Prostate gland (tissue), 2 donors: ENCODE data around the gene ZNF516. TPM values are rescaled to one million over a fixed set of nuclear protein-coding genes. Genes with fewer than 3 reads are reported as not detected.

Source experiments
- DNase-seq: peaks from one replicate; pipeline ENCODE4 v3.0.0-alpha.2; 2019; ENCODE audit warnings: low spot score
- H3K27ac ChIP-seq, 2 donors: fragments of 200-600 bp; sonication (generic); 2 replicates each; pipeline ENCODE4 v1.5.1; 2017 to 2019
- H3K27me3 ChIP-seq: fragments of 200-600 bp; sonication (generic); replicated peaks from 2 replicates; pipeline ENCODE4 v1.5.1; 2019; ENCODE audit not compliant: insufficient read depth
- H3K36me3 ChIP-seq, 2 donors: fragments of 200-600 bp; sonication (generic); 1 replicate in 1 of 2; 2 replicates in 1 of 2; pipeline versions ENCODE4 v1.5.1 to v1.8.1; 2017 to 2019
- H3K4me1 ChIP-seq: fragments of 200-600 bp; sonication (generic); replicated peaks from 2 replicates; pipeline ENCODE4 v1.5.1; 2019
- H3K4me3 ChIP-seq, 2 donors: fragments of 200-600 bp; sonication (generic); 2 replicates each; pipeline ENCODE4 v1.5.1; 2017 to 2019
- H3K9me3 ChIP-seq: fragments of 200-600 bp; sonication (generic); 2 replicates; pipeline ENCODE4 v1.5.1; 2017
- CTCF ChIP-seq, 4 experiments: fragments of 200-600 bp in 2 of 4; fragments of 450-650 bp in 2 of 4; sonication (generic) in 2 of 4; IDR thresholded peaks; 1 replicate in 3 of 4; 2 replicates in 1 of 4; pipeline ENCODE4 v1.5.1; 2016 to 2019; ENCODE audit warnings: antibody characterized with exemption in 4 of 4, mild to moderate bottlenecking in 2 of 4, moderate library complexity in 2 of 4
- POLR2A ChIP-seq: fragments of 450-650 bp; IDR thresholded peaks from one replicate; pipeline ENCODE4 v1.6.1; 2016; ENCODE audit warnings: antibody characterized with exemption, mild to moderate bottlenecking
- POLR2AphosphoS5 ChIP-seq: sonication (generic); formaldehyde crosslinking; IDR thresholded peaks from one replicate; pipeline ENCODE4 v1.6.1; 2017; ENCODE audit warnings: antibody characterized with exemption
- WGBS: methylation state at CpG from one replicate; pipeline ENCODE4 v1.1.5; 2018; 5-methylcytosine and 5-hydroxymethylcytosine counted together
- intact Hi-C: fragments of 100-400 bp; cut with DNase I; formaldehyde crosslinking; loops from one replicate; pipeline ENCODE4 v1.14.2; 2022
- total RNA-seq, 2 donors: library from RNA; depleted of rRNA; stranded (reverse); fragments of >200 nt; gene quantifications; one replicate each; pipeline ENCODE4 v1.1.0, GENCODE V29; 2016

Gene ZNF516
- total RNA-seq, 2 donors from 2014 or later: 25.0 to 158 TPM

DNA sequence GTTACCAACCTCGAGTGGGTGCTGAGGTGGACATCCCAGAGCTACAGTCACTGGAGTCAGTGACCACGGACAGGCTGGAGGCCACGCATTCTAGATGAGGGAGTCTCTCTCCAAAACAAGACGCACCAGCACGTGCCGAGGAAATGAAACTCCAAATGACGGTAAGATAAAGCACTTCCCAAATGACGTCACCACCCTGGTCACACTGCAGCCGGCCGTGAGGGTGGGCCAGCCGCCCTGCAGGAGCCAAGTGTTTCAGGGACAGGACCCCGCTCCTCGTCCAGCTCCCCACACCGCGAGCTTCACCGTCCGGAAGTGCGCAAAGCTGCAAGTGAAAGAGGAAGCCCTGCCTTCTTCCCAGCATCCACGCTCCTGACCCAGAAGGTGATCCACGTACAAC lies 99.4 kb downstream of the ZNF516 start:
- TF ChIP-seq CTCF (IDR thresholded peaks at IDR 0.05): no peak
- no peak for TF ChIP-seq POLR2A
- TF ChIP-seq POLR2AphosphoS5: no peak
- no peaks in the 10 kb centered on the region for H3K9me3 ChIP-seq
- H3K4me3 ChIP-seq: no peak overlapping the region
- DNase-seq: no peak
- intact Hi-C loops: loop anchor here (5.0 kb wide), 2 partner anchors 292 to 312 kb away; no protein-coding TSS in a partner anchor
- H3K27me3 ChIP-seq: no peaks in the 10 kb centered on the region
- 80% methylated on average over 20 of the region's 20 CpGs for WGBS
- no peak overlapping the region for H3K27ac ChIP-seq
- H3K36me3 ChIP-seq: no peaks in the 10 kb centered on the region
- H3K4me1 ChIP-seq: no peaks in the 10 kb centered on the region

DNA sequence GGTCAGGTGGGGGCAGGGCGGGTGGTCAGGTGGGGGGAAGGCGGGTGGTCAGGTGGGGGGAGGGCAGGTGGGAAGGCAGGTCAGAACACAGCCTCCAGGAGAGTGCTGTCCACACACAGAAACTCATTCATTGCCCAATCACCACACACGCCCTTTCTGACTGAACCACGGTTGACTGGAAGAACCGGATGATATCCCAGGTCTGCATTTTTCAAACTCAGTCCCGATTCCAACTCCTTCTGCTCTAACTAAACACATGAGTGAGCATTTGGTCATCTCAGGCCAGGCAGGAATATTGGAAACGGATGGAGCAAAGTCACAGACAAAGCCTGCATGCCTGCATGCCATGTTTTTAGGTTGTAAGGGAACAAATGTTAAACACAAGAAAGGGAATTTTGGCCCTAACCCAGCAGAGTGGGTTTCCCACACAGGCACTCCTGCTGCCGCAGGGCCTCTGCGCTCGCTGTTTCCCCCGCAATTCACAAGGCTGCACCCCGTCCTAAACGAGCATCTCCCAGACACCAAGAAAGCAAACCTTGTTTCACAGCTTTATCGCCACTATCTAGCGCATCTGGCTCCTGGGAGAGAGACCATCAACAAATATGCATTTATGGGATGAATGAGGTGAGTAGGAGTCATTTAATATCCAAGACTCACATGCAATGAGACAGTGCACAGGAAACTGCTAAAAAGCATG lies 100.1 kb downstream of the ZNF516 start:
- intact Hi-C loops: loop anchor here (5.0 kb wide), 2 partner anchors 292 to 312 kb away; no protein-coding TSS in a partner anchor
- WGBS: 60% methylated on average over 13 of the region's 15 CpGs
- H3K9me3 ChIP-seq: no peaks in the 10 kb centered on the region
- H3K27ac ChIP-seq: no peak overlapping the region
- H3K4me1 ChIP-seq: no peaks in the 10 kb centered on the region
- no peak overlapping the region for H3K4me3 ChIP-seq
- no peak for DNase-seq
- H3K36me3 ChIP-seq: no peaks in the 10 kb centered on the region
- TF ChIP-seq POLR2A (no peak), CTCF (IDR thresholded peaks at IDR 0.05) (no peak), POLR2AphosphoS5 (no peak)
- H3K27me3 ChIP-seq: no peaks in the 10 kb centered on the region

DNA sequence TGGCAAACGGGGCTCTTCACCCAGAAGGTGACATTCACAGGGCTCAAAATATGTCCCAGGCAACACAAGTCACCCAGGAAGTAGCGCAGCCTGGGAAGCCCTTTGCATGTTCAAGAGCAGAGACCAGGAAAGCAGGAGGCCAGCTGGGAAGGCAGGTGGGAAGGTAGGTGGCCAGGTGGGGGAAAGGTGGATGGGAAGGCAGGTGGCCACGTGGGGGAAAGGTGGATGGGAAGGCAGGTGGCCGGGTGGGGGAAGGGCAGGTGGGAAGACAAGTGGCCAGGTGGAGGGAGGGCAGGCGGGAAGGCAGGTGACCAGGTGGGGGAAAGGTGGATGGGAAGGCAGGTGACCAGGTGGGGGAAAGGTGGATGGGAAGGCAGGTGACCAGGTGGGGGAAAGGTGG lies 102.7 kb downstream of the ZNF516 start:
- Histone ChIP-seq H3K4me1 (no peaks in the 10 kb centered on the region), H3K27ac (no peak overlapping the region), H3K36me3 (no peaks in the 10 kb centered on the region), H3K4me3 (no peak overlapping the region), H3K9me3 (no peaks in the 10 kb centered on the region), H3K27me3 (no peaks in the 10 kb centered on the region)
- intact Hi-C loops: no loop called here
- DNase-seq: no peak
- TF ChIP-seq POLR2AphosphoS5 (no peak), POLR2A (no peak), CTCF (IDR thresholded peaks at IDR 0.05) (no peak)
- WGBS: 70% methylated on average over 5 of the region's 5 CpGs

DNA sequence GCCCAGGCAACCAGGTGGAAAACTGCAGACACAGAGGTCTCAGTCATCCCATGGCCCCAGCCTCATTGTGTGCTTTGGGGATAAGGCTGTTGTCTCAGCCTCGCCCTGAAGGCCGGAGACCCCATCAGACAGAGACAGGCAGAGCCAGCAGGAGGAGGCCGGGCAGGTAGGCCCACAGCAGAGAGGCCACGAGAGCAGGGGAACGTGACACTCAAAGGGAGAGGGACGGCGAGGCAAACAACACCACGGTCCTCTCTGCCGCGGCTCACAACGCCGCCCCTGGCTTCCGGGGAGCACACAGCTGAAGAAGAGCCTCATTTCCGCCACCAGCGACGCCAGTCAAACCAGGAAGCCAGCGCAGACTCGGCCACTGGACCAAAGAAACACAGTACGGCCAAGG lies 103.3 kb downstream of the ZNF516 start:
- TF ChIP-seq POLR2AphosphoS5: no peak
- TF ChIP-seq POLR2A: no peak
- no peak for TF ChIP-seq CTCF (IDR thresholded peaks at IDR 0.05)
- Histone ChIP-seq H3K36me3 (no peaks in the 10 kb centered on the region), H3K27me3 (no peaks in the 10 kb centered on the region), H3K4me3 (no peak overlapping the region), H3K4me1 (no peaks in the 10 kb centered on the region), H3K9me3 (no peaks in the 10 kb centered on the region), H3K27ac (no peak overlapping the region)
- 89% methylated on average over 17 of the region's 19 CpGs for WGBS
- intact Hi-C loops: no loop called here
- DNase-seq: no peak

DNA sequence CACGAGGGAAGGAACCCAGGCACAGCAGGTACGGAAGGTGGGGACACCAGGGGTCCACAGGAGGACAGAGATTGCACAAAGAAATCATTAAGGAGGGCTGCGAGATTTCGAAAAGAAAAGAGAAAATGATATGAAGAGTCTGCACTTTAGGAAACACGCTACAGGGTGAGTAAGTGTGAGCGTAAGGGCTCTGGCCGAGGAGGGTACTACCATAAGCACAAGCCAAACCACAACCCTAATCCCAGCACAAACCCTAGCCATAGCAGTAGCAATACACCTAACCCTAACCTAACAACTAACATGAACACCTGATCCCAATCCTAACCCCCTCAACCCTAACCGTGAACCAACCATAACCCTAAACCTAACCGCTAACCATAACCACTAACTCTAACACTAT lies 104.0 kb downstream of the ZNF516 start:
- intact Hi-C loops: no loop called here
- no peak overlapping the region for H3K27ac ChIP-seq
- 89% methylated on average over 9 of the region's 9 CpGs for WGBS
- no peaks in the 10 kb centered on the region for H3K4me1 ChIP-seq
- no peaks in the 10 kb centered on the region for H3K9me3 ChIP-seq
- no peaks in the 10 kb centered on the region for H3K36me3 ChIP-seq
- H3K4me3 ChIP-seq: no peak overlapping the region
- TF ChIP-seq POLR2A: no peak
- no peak for DNase-seq
- no peaks in the 10 kb centered on the region for H3K27me3 ChIP-seq
